Fibroblast of the aortic adventitia (primary cell): ENCODE measurements around the gene HUS1. TPM values are rescaled to one million over a fixed set of nuclear protein-coding genes. Genes with fewer than 3 reads are reported as not detected.

Experiments
- DNase-seq: peaks from one replicate; pipeline ENCODE4 v3.0.0-alpha.2; 2010; ENCODE audit warnings: low read depth
- H3K4me3 ChIP-seq: 2 replicates; pipeline ENCODE4 v1.5.1; 2011; ENCODE audit warnings: low read depth, mild to moderate bottlenecking, control low read depth, low read length, moderate library complexity
- total RNA-seq: library from RNA; depleted of rRNA; stranded (reverse); fragments of >200 nt; gene quantifications from 2 replicates; pipeline ENCODE4 v1.2.3, GENCODE V29; 2012; ENCODE audit warnings: low replicate concordance
- TF ChIP-seq, protein P1 (sequence below): IDR thresholded peaks from 2 replicates; pipeline ENCODE4 v1.5.1; 2011; ENCODE audit warnings: mild to moderate bottlenecking, low read length, control low read depth, inconsistent platforms; ENCODE audit not compliant: insufficient read depth

HUS1 gene
- total RNA-seq, 1 donor = 28.6 TPM

- no peak for DNase-seq
- TF ChIP-seq, protein P1, sequence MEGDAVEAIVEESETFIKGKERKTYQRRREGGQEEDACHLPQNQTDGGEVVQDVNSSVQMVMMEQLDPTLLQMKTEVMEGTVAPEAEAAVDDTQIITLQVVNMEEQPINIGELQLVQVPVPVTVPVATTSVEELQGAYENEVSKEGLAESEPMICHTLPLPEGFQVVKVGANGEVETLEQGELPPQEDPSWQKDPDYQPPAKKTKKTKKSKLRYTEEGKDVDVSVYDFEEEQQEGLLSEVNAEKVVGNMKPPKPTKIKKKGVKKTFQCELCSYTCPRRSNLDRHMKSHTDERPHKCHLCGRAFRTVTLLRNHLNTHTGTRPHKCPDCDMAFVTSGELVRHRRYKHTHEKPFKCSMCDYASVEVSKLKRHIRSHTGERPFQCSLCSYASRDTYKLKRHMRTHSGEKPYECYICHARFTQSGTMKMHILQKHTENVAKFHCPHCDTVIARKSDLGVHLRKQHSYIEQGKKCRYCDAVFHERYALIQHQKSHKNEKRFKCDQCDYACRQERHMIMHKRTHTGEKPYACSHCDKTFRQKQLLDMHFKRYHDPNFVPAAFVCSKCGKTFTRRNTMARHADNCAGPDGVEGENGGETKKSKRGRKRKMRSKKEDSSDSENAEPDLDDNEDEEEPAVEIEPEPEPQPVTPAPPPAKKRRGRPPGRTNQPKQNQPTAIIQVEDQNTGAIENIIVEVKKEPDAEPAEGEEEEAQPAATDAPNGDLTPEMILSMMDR = no peak
- no peak overlapping the region for H3K4me3 ChIP-seq
These were observed 27.2 kb downstream of the HUS1 start for GRCh38 chr7:47952224-47952623.

GRCh38 chr7:47951374-47951773 is 28.0 kb downstream of the HUS1 start:
- H3K4me3 ChIP-seq = no peak overlapping the region
- TF ChIP-seq, protein P1 = no peak
- DNase-seq = no peak

- no peak for DNase-seq
- no peak overlapping the region for H3K4me3 ChIP-seq
These were observed 28.7 kb downstream of the HUS1 start for GRCh38 chr7:47950714-47951113.

DNA sequence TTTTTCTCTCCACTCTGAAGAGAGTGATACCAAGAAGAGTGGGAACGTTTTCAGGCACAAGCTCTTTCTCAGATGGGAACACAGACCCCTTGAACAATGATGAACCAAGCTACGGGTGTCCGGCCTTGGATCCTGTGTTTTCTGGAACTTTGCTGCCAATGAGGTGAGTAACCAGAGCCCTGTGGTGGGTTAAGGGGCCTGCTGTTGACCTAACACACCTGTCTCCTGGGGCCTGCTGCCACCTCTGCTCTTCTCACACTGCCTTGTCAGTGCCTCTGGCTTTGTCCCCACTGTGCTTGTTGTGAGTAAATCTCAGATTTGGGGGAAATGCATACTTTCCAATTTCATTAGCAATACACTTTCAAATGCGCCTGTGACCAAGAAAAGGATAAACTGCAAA is 29.7 kb downstream of the HUS1 start:
- TF ChIP-seq, protein P1 = no peak
- H3K4me3 ChIP-seq = no peak overlapping the region
- DNase-seq = no peak

More at GRCh38 chr7:47950714-47951113, 28.7 kb downstream of the HUS1 start:
- TF ChIP-seq, protein P1 = no peak

GRCh38 chr7:47948141-47948790 is 31.1 kb downstream of the HUS1 start, which contains the start of gene PKD1L1:
TSS of gene PKD1L1 (minus strand) at chr7:47948466. CDS start at chr7:47948440, 26 bp downstream.
- no peak for DNase-seq
- TF ChIP-seq, protein P1 = no peak
- no peak within 1 kb of the TSS for H3K4me3 ChIP-seq

- TF ChIP-seq, protein P1 = no peak
- H3K4me3 ChIP-seq = no peak overlapping the region
- no peak for DNase-seq
These were observed 32.1 kb downstream of the HUS1 start for GRCh38 chr7:47947355-47947749.
